Heart left ventricle (tissue), 16 donors: Measurements from ENCODE around the gene SLX9. TPM values are rescaled to one million over a fixed set of nuclear protein-coding genes. Genes with fewer than 3 reads are reported as not detected.

Experiments used
- ATAC-seq, 4 donors: fragments of 200-7000 bp; cut with Tn5 transposase; one replicate each; pipeline ENCODE4 v1.9.1; 2020 to 2022; ENCODE audit warnings: moderate library complexity in 4 of 4, mild to moderate bottlenecking in 3 of 4, moderate number of reproducible peaks in 1 of 4
- DNase-seq, 5 donors: peaks; one replicate each; pipeline ENCODE4 v3.0.0-alpha.2; 2020
- H3K27ac ChIP-seq, 12 donors: fragments of 200-600 bp; sonication (generic) in 4 of 12; one replicate each; pipeline versions ENCODE4 v1.5.0 to v1.8.0; 2016 to 2022; ENCODE audit warnings: mild to moderate bottlenecking in 2 of 12
- H3K27me3 ChIP-seq, 9 donors: fragments of 200-600 bp; sonication (generic) in 2 of 9; one replicate each; pipeline versions ENCODE4 v1.5.1 to v1.8.0; 2016 to 2022; ENCODE audit warnings: mild to moderate bottlenecking in 3 of 9
- H3K36me3 ChIP-seq, 9 donors: fragments of 200-600 bp; sonication (generic) in 2 of 9; one replicate each; pipeline versions ENCODE4 v1.5.0 to v1.8.0; 2018 to 2022; ENCODE audit warnings: mild to moderate bottlenecking in 2 of 9
- H3K4me1 ChIP-seq, 12 donors: fragments of 200-600 bp; sonication (generic) in 4 of 12; one replicate each; pipeline versions ENCODE4 v1.5.0 to v1.8.0; 2016 to 2022; ENCODE audit warnings: mild to moderate bottlenecking in 3 of 12
- H3K4me3 ChIP-seq, 12 donors: fragments of 200-600 bp; sonication (generic) in 4 of 12; one replicate each; pipeline versions ENCODE4 v1.5.0 to v1.8.0; 2017 to 2022; ENCODE audit warnings: mild to moderate bottlenecking in 9 of 12, moderate library complexity in 4 of 12
- H3K9me3 ChIP-seq, 12 donors: fragments of 200-600 bp; sonication (generic) in 4 of 12; one replicate each; pipeline versions ENCODE4 v1.5.0 to v1.8.0; 2016 to 2022; ENCODE audit warnings: mild to moderate bottlenecking in 1 of 12
- CTCF ChIP-seq, 12 donors: fragments of 200-600 bp; sonication (generic) in 4 of 12; IDR thresholded peaks; one replicate each; pipeline versions ENCODE4 v1.5.0 to v1.8.0; 2018 to 2022; ENCODE audit warnings: antibody characterized with exemption in 12 of 12, mild to moderate bottlenecking in 5 of 12
- POLR2A ChIP-seq, 2 donors: fragments of 450-650 bp; IDR thresholded peaks; one replicate each; pipeline ENCODE4 v1.6.1; 2017; ENCODE audit warnings: antibody characterized with exemption in 2 of 2, mild to moderate bottlenecking in 2 of 2, moderate library complexity in 2 of 2
- WGBS, 4 donors: extraction: QIAGEN DNeasy Blood & Tissue Kit in 2 of 4; methylation state at CpG; one replicate each; pipeline versions ENCODE4 v1.1.5 to v1.1.7; 2013 to 2018; 5-methylcytosine and 5-hydroxymethylcytosine counted together
- intact Hi-C, 10 donors: fragments of 100-400 bp; cut with DNase I; formaldehyde crosslinking; loops; one replicate each; pipeline versions ENCODE4 v1.11.1 to v1.14.2; 2022
- polyA plus RNA-seq, 2 donors: library from polyadenylated mRNA; stranded (reverse); fragments of 200-250 nt; gene quantifications; one replicate each; pipeline ENCODE4 v1.2.3, GENCODE V29; 2013
- total RNA-seq, 9 donors: library from RNA; depleted of rRNA in 2 of 9; stranded (reverse); fragments of >200 nt in 2 of 9; fragmentation: NEBNext Ultra II Directional in 3 of 9; extraction: Animal tissue kit (Norgen Biotek cat#: 25700) in 3 of 9; gene quantifications; one replicate each; pipeline versions ENCODE4 v1.1.0 to v1.2.4, GENCODE V29; 2016 to 2023
- donor health status: ischemic (EF 13 %, LVEDD 7.1; RV severe dilation, severe dysfunction).
- donor health status: healthy with polysubstance abuse.
- donor health status: DM: no; HTN: yes; CAD: no.
- donor health status: DM: no; HTN: no; CAD: no.
- donor health status: ischemic (EF 25% LVEDD 6.9; RV normal size, moderate dysfunction).
- donor health status: ischemic (EF 25% LVEDD 5.7; RV mildly dilated, moderate dysfunction).
- donor health status: healthy.
- donor health status: DM: yes; HTN: yes; CAD: no.
- donor health status: ischemic (EF 35%, LVEDD 5.7; RV mildly dilated, moderate dysfunction).
- donor health status: nonischemic (EF 11% LVEDD 7.7; RV severe dilation, severe dysfunction).
- donor health status: DM: yes; HTN: yes; CAD: no.
- donor health status: PGD.
- donor health status: ischemic (EF 29% LVEDD 5.4; RV normal size, mild dysfunction).
- donor health status: nonischemic (EF 23%, LVEDD 6.1; RV moderate dilation, normal function).

Gene SLX9
- total and polyA plus RNA-seq, 11 donors: 38.5 to 77.8 (median 49.1) TPM

GRCh38 chr21:44903689-44904088, 36.1 kb upstream of the SLX9 start:
- DNase-seq: peak in 3 of 5 donors; percentile 5 to 48 (median 18)
- Histone ChIP-seq H3K36me3 (peaks cover 0 to 78% (median 0%) of the 10 kb centered on the region in 9 donors), H3K27me3 (peaks cover 0 to 7% (median 0%) of the 10 kb centered on the region in 9 donors), H3K9me3 (no peaks in the 10 kb centered on the region), H3K4me1 (peaks cover 0 to 54% (median 0%) of the 10 kb centered on the region in 12 donors), H3K4me3 (no peak overlapping the region), H3K27ac (peak overlapping the region in 1 of 12 donors; percentile 46)
- WGBS, 4 donors: 88 to 91% (median 89%) methylated on average over 22 of the region's 22 CpGs
- intact Hi-C loops: no loop called here
- TF ChIP-seq POLR2A (IDR thresholded peaks at IDR 0.05): no peak
- no peak for TF ChIP-seq CTCF (IDR thresholded peaks at IDR 0.05)
- ATAC-seq: no peak

GRCh38 chr21:44904141-44904923, 35.5 kb upstream of the SLX9 start:
- ATAC-seq: no peak
- intact Hi-C loops: no loop called here
- no peak for TF ChIP-seq POLR2A (IDR thresholded peaks at IDR 0.05)
- no peak for TF ChIP-seq CTCF (IDR thresholded peaks at IDR 0.05)
- DNase-seq: peak in 1 of 5 donors; percentile 8
- Histone ChIP-seq H3K27ac (no peak overlapping the region), H3K9me3 (no peaks in the 10 kb centered on the region), H3K4me3 (no peak overlapping the region), H3K27me3 (peaks cover 0 to 4% (median 0%) of the 10 kb centered on the region in 9 donors), H3K4me1 (peaks cover 0 to 61% (median 0%) of the 10 kb centered on the region in 12 donors), H3K36me3 (peaks cover 0 to 78% (median 0%) of the 10 kb centered on the region in 9 donors)
- WGBS, 4 donors: 90 to 96% (median 95%) methylated on average over 14 of the region's 14 CpGs

GRCh38 chr21:44905016-44905727, 34.7 kb upstream of the SLX9 start:
- ATAC-seq (no peak), DNase-seq (peak in 1 of 5 donors; percentile 51)
- peaks cover 0 to 69% (median 0%) of the 10 kb centered on the region in 12 donors for H3K4me1 ChIP-seq
- 88 to 93% (median 92%) methylated on average over 14 to 22 of the region's 22 CpGs for WGBS, 4 donors
- no peaks in the 10 kb centered on the region for H3K9me3 ChIP-seq
- intact Hi-C loops: no loop called here
- TF ChIP-seq POLR2A (IDR thresholded peaks at IDR 0.05): no peak
- TF ChIP-seq CTCF (IDR thresholded peaks at IDR 0.05): no peak
- H3K36me3 ChIP-seq: peaks cover 0 to 76% (median 0%) of the 10 kb centered on the region in 9 donors
- H3K4me3 ChIP-seq: no peak overlapping the region
- peaks cover 0 to 4% (median 0%) of the 10 kb centered on the region in 9 donors for H3K27me3 ChIP-seq
- peak overlapping the region in 1 of 12 donors; percentile 53 for H3K27ac ChIP-seq

GRCh38 chr21:44905728-44906090, 34.1 kb upstream of the SLX9 start:
- intact Hi-C loops: no loop called here
- no peak for TF ChIP-seq CTCF (IDR thresholded peaks at IDR 0.05)
- TF ChIP-seq POLR2A (IDR thresholded peaks at IDR 0.05): no peak
- Histone ChIP-seq H3K27ac (peak overlapping the region in 1 of 12 donors; percentile 53), H3K9me3 (no peaks in the 10 kb centered on the region), H3K27me3 (peaks cover 0 to 4% (median 0%) of the 10 kb centered on the region in 9 donors), H3K4me3 (no peak overlapping the region), H3K36me3 (peaks cover 0 to 76% (median 0%) of the 10 kb centered on the region in 9 donors), H3K4me1 (peaks cover 0 to 74% (median 2%) of the 10 kb centered on the region in 12 donors)
- DNase-seq (peak in 1 of 5 donors; percentile 64), ATAC-seq (peak in 1 of 4 donors; percentile 42)
- WGBS, 4 donors: 75 to 87% (median 81%) methylated on average over 4 to 7 of the region's 7 CpGs
